ENCODE data around the gene NUTM2F. TPM values are rescaled to one million over a fixed set of nuclear protein-coding genes. Genes with fewer than 3 reads are reported as not detected.
"Not testable (repeated sequence)": the region's sequence is repeated elsewhere in the genome, so short reads cannot be mapped to it uniquely, and the experiment has no call there.

The NUTM2F gene
- total RNA-seq, 2 experiments from 2014 or later = not detected

- H3K9me3 Mint-ChIP-seq; CTCF ChIA-PET; H3K27me3 Mint-ChIP-seq; H3K27ac Mint-ChIP-seq; DNase-seq; H3K36me3 Mint-ChIP-seq (ENCODE audit: low read depth); POLR2A ChIA-PET; H3K4me3 Mint-ChIP-seq; H3K4me1 Mint-ChIP-seq: not testable (repeated sequence)
Measured at GRCh38 chr9:94339657-94340056, 11.2 kb upstream of the NUTM2F start.

- H3K4me1 Mint-ChIP-seq; DNase-seq; H3K9me3 Mint-ChIP-seq; POLR2A ChIA-PET; H3K27me3 Mint-ChIP-seq; CTCF ChIA-PET; H3K4me3 Mint-ChIP-seq; H3K36me3 Mint-ChIP-seq (ENCODE audit: low read depth); H3K27ac Mint-ChIP-seq: not testable (repeated sequence)
Measured at GRCh38 chr9:94338723-94339122, 10.3 kb upstream of the NUTM2F start.

- POLR2A ChIA-PET; H3K4me1 Mint-ChIP-seq; CTCF ChIA-PET; H3K4me3 Mint-ChIP-seq; DNase-seq; H3K27me3 Mint-ChIP-seq; H3K9me3 Mint-ChIP-seq; H3K27ac Mint-ChIP-seq; H3K36me3 Mint-ChIP-seq (ENCODE audit: low read depth): not testable (repeated sequence)
Measured at GRCh38 chr9:94336445-94336844, 8.0 kb upstream of the NUTM2F start.

- H3K27me3 Mint-ChIP-seq; H3K9me3 Mint-ChIP-seq; H3K36me3 Mint-ChIP-seq (ENCODE audit: low read depth); DNase-seq; CTCF ChIA-PET; H3K4me3 Mint-ChIP-seq; H3K4me1 Mint-ChIP-seq; POLR2A ChIA-PET; H3K27ac Mint-ChIP-seq: not testable (repeated sequence)
Measured at GRCh38 chr9:94325583-94325982, 2.9 kb downstream of the NUTM2F start.

- H3K36me3 Mint-ChIP-seq (ENCODE audit: low read depth); H3K27ac Mint-ChIP-seq; H3K27me3 Mint-ChIP-seq; POLR2A ChIA-PET; DNase-seq; CTCF ChIA-PET; H3K9me3 Mint-ChIP-seq; H3K4me1 Mint-ChIP-seq; H3K4me3 Mint-ChIP-seq: not testable (repeated sequence)
Measured at GRCh38 chr9:94323153-94323798, 5.2 kb downstream of the NUTM2F start.

GRCh38 chr9:94322342-94322940 is 6.0 kb downstream of the NUTM2F start:
- H3K4me1 Mint-ChIP-seq; DNase-seq; H3K27ac Mint-ChIP-seq; CTCF ChIA-PET; POLR2A ChIA-PET; H3K9me3 Mint-ChIP-seq; H3K4me3 Mint-ChIP-seq; H3K36me3 Mint-ChIP-seq (ENCODE audit: low read depth); H3K27me3 Mint-ChIP-seq: not testable (repeated sequence)

- H3K27ac Mint-ChIP-seq; DNase-seq; H3K36me3 Mint-ChIP-seq (ENCODE audit: low read depth); H3K4me1 Mint-ChIP-seq; H3K9me3 Mint-ChIP-seq; H3K4me3 Mint-ChIP-seq; CTCF ChIA-PET; POLR2A ChIA-PET; H3K27me3 Mint-ChIP-seq: not testable (repeated sequence)
Measured at GRCh38 chr9:94317949-94318657, 10.3 kb downstream of the NUTM2F start.

- H3K27me3 Mint-ChIP-seq, H3K9me3 Mint-ChIP-seq, CTCF ChIA-PET: not testable (repeated sequence)
Measured at GRCh38 chr9:94316236-94316635, 12.2 kb downstream of the NUTM2F start.

GRCh38 chr9:94315034-94315984 is 13.1 kb downstream of the NUTM2F start:
- H3K36me3 Mint-ChIP-seq (ENCODE audit: low read depth); H3K27me3 Mint-ChIP-seq; DNase-seq; CTCF ChIA-PET; H3K9me3 Mint-ChIP-seq; H3K4me1 Mint-ChIP-seq; POLR2A ChIA-PET; H3K4me3 Mint-ChIP-seq; H3K27ac Mint-ChIP-seq: not testable (repeated sequence)

More at GRCh38 chr9:94316236-94316635, 12.2 kb downstream of the NUTM2F start:
- POLR2A ChIA-PET; DNase-seq; H3K36me3 Mint-ChIP-seq (ENCODE audit: low read depth); H3K4me3 Mint-ChIP-seq; H3K4me1 Mint-ChIP-seq; H3K27ac Mint-ChIP-seq: not testable (repeated sequence)

- H3K4me3 Mint-ChIP-seq = no peak overlapping the region
- H3K27me3 Mint-ChIP-seq = no peaks in the 10 kb centered on the region
- CTCF ChIA-PET = interaction anchor here (1.0 kb wide), 1 partner anchor 10 kb away, joined by 3 read pairs; no protein-coding TSS in a partner anchor
- peaks cover 5% of the 10 kb centered on the region for H3K36me3 Mint-ChIP-seq (ENCODE audit: low read depth)
- no peak for DNase-seq
- H3K4me1 Mint-ChIP-seq = no peaks in the 10 kb centered on the region
- H3K27ac Mint-ChIP-seq = no peak overlapping the region
- no peaks in the 10 kb centered on the region for H3K9me3 Mint-ChIP-seq
- POLR2A ChIA-PET = no interaction called here
Measured at GRCh38 chr9:94303321-94303720, 25.1 kb downstream of the NUTM2F start.

- no peak overlapping the region for H3K27ac Mint-ChIP-seq
- ChIA-PET CTCF (no interaction called here), POLR2A (interaction anchor here (0.6 kb wide), 1 partner anchor 417 kb away, joined by 3 read pairs; no protein-coding TSS in a partner anchor)
- H3K4me3 Mint-ChIP-seq = no peak overlapping the region
- no peaks in the 10 kb centered on the region for H3K27me3 Mint-ChIP-seq
- peaks cover 5% of the 10 kb centered on the region for H3K36me3 Mint-ChIP-seq (ENCODE audit: low read depth)
- no peak for DNase-seq
- H3K4me1 Mint-ChIP-seq = no peaks in the 10 kb centered on the region
- no peaks in the 10 kb centered on the region for H3K9me3 Mint-ChIP-seq
Measured at GRCh38 chr9:94302426-94302825, 26.0 kb downstream of the NUTM2F start.

GRCh38 chr9:94301583-94301982 is 26.9 kb downstream of the NUTM2F start:
- H3K27me3 Mint-ChIP-seq = no peaks in the 10 kb centered on the region
- ChIA-PET CTCF (no interaction called here), POLR2A (no interaction called here)
- no peak overlapping the region for H3K27ac Mint-ChIP-seq
- DNase-seq = no peak
- no peaks in the 10 kb centered on the region for H3K4me1 Mint-ChIP-seq
- H3K4me3 Mint-ChIP-seq = no peak overlapping the region
- H3K9me3 Mint-ChIP-seq = no peaks in the 10 kb centered on the region
- H3K36me3 Mint-ChIP-seq (ENCODE audit: low read depth) = peaks cover 10% of the 10 kb centered on the region

Measured in activated CD4-positive, alpha-beta T cell treated with anti-CD3 and anti-CD28 coated beads, Interleukin-2, amount 10 ng/mL, durations not matched to agents 7 days and 5 days (primary cell).